ENCODE results near the gene KLHL3. TPM values are rescaled to one million over a fixed set of nuclear protein-coding genes. Genes with fewer than 3 reads are reported as not detected.

KLHL3 gene
- total and polyA plus RNA-seq, 7 experiments from 2014 or later = 4.6 to 47.3 (median 17.8) TPM

DNA sequence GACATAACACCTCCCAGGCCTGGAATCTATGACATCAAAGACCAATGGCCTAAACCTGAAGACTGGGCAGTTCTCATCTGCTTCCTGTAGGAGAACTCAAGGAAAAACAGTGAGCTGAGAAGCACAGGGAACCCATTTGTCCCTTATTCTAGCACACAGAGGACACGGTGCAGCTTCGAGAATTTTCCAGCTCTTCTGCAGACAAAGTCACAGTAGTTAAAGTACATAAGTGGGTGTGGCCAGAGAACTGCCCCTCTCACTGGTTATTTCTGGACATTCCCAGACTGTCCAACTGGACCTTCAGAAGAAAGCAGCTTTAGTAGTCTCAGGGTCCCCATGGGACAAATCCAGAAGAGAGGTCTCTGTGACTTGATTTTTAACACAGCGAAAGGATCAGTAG, 114.6 kb downstream of the KLHL3 start:
- intact Hi-C loops (cut with micrococcal nuclease) = no loop called here

DNA sequence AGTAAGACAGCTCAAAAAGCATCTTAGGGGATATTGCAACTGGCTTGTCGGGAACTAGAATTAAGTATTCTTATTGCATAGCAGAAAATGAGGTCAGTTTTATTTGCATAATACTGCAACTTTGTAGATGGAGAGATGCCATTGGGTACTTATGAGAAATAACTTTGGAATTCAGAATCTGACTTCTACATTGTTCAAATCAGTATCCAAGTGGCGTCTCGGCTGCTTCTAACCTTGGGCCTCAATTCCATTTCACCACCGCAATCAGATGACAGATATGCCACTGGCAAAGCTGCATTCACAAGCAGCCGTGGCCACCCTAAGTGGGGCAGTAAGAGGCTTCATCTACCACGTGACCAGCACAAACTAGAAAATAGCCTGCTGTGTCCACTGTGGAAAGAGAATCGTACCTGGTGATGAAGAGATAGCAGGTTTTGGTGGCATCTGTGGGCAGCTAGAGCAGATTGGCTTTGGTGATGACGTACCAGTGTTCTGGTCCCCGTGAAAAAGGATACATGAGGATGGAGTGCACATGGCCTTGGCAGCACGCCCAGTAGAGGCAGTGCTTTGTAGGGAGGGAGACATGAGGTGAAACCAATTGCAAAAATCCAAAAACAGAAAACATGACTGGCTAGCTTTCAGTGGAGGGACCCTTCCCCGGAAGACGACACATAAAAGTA, 116.6 kb downstream of the KLHL3 start:
- H3K27ac Mint-ChIP-seq = no peak overlapping the region
- POLR2A ChIA-PET = no interaction called here

More for the DNA sequence above, 114.6 kb downstream of the KLHL3 start:
- CTCF ChIA-PET = no interaction called here
- peak overlapping the region in 1 of 9 donors; percentile 7 for H3K27ac Mint-ChIP-seq
- DNase-seq = no peak
- H3K36me3 Mint-ChIP-seq = peaks cover 0 to 69% (median 28%) of the 10 kb centered on the region in 5 donors
- H3K4me1 ChIP-seq (ENCODE audit: control insufficient read depth in 2 of 2, insufficient read depth in 2 of 2, low read length in 2 of 2) = no peaks in the 10 kb centered on the region
- POLR2A ChIA-PET = no interaction called here
- no peak overlapping the region for H3K27ac ChIP-seq (ENCODE audit: low read depth, low read length)
- H3K4me3 Mint-ChIP-seq = no peak overlapping the region
- no peak overlapping the region for H3K4me3 ChIP-seq (ENCODE audit: low read length)
- no peak for ATAC-seq
- no peaks in the 10 kb centered on the region for H3K27me3 Mint-ChIP-seq
- H3K9me3 ChIP-seq (ENCODE audit: control insufficient read depth in 2 of 3, low read length in 3 of 3) = no peaks in the 10 kb centered on the region
- H3K4me1 Mint-ChIP-seq = no peaks in the 10 kb centered on the region
- no peaks in the 10 kb centered on the region for H3K9me3 Mint-ChIP-seq
- H3K36me3 ChIP-seq (ENCODE audit: control insufficient read depth in 2 of 3, insufficient read depth in 3 of 3, low read length in 3 of 3) = peaks cover 0 to 46% (median 8%) of the 10 kb centered on the region in 3 experiments
- no peaks in the 10 kb centered on the region for H3K27me3 ChIP-seq (ENCODE audit: control insufficient read depth in 2 of 2, insufficient read depth in 2 of 2, low read length in 2 of 2)

DNA sequence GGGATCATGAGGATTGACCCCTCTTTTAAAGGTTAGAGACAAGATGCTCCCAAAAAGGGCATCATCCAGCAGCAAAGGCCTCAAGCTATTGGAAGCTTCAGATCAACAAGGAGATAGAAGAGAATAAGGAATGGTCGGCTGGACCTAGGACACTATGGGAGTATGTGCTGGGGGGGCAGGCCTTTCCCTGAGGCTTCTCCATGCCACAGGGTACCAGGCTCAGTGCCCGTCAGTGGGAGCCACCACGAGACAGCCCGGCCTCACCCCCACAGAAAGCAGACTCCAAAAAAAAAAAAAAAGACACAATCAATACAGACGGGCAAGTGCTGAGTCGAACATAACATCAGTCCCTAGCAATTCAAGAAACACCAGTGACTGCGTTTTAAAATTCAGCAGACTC, 117.4 kb downstream of the KLHL3 start:
- peaks cover 0 to 42% (median 16%) of the 10 kb centered on the region in 5 donors for H3K36me3 Mint-ChIP-seq
- no peaks in the 10 kb centered on the region for H3K9me3 Mint-ChIP-seq
- Histone ChIP-seq H3K9me3 (ENCODE audit: control insufficient read depth in 2 of 3, low read length in 3 of 3) (no peaks in the 10 kb centered on the region), H3K27me3 (ENCODE audit: control insufficient read depth in 2 of 2, insufficient read depth in 2 of 2, low read length in 2 of 2) (no peaks in the 10 kb centered on the region), H3K4me3 (ENCODE audit: low read length) (no peak overlapping the region), H3K36me3 (ENCODE audit: control insufficient read depth in 2 of 3, insufficient read depth in 3 of 3, low read length in 3 of 3) (peaks cover 0 to 35% (median 8%) of the 10 kb centered on the region in 3 experiments), H3K27ac (ENCODE audit: low read depth, low read length) (no peak overlapping the region), H3K4me1 (ENCODE audit: control insufficient read depth in 2 of 2, insufficient read depth in 2 of 2, low read length in 2 of 2) (no peaks in the 10 kb centered on the region)
- H3K27ac Mint-ChIP-seq = no peak overlapping the region
- H3K4me1 Mint-ChIP-seq = peaks cover 0 to 5% (median 0%) of the 10 kb centered on the region in 7 donors
- H3K4me3 Mint-ChIP-seq = no peak overlapping the region
- CTCF ChIA-PET = interaction anchor here (0.6 kb wide), 1 partner anchor 513 kb away, joined by 3 read pairs; no protein-coding TSS in a partner anchor
- intact Hi-C loops (cut with micrococcal nuclease) = no loop called here
- ATAC-seq = no peak
- no peak for DNase-seq
- no peaks in the 10 kb centered on the region for H3K27me3 Mint-ChIP-seq
- POLR2A ChIA-PET = no interaction called here

More for the DNA sequence above, 116.6 kb downstream of the KLHL3 start:
- H3K36me3 ChIP-seq (ENCODE audit: control insufficient read depth in 2 of 3, insufficient read depth in 3 of 3, low read length in 3 of 3) = peaks cover 0 to 35% (median 8%) of the 10 kb centered on the region in 3 experiments
- ATAC-seq = no peak
- DNase-seq = no peak
- Mint-ChIP-seq H3K27me3 (no peaks in the 10 kb centered on the region), H3K36me3 (peaks cover 0 to 49% (median 21%) of the 10 kb centered on the region in 5 donors), H3K4me1 (peaks cover 0 to 2% (median 0%) of the 10 kb centered on the region in 7 donors), H3K4me3 (no peak overlapping the region), H3K9me3 (no peaks in the 10 kb centered on the region)
- intact Hi-C loops (cut with micrococcal nuclease) = no loop called here
- CTCF ChIA-PET = interaction anchor here (0.5 to 1.4 kb wide), 2 partner anchors 10 to 36 kb away, joined by 3 to 5 read pairs; no protein-coding TSS in a partner anchor
- no peaks in the 10 kb centered on the region for H3K9me3 ChIP-seq (ENCODE audit: control insufficient read depth in 2 of 3, low read length in 3 of 3)
- H3K4me3 ChIP-seq (ENCODE audit: low read length) = no peak overlapping the region
- no peak overlapping the region for H3K27ac ChIP-seq (ENCODE audit: low read depth, low read length)
- H3K27me3 ChIP-seq (ENCODE audit: control insufficient read depth in 2 of 2, insufficient read depth in 2 of 2, low read length in 2 of 2) = no peaks in the 10 kb centered on the region
- H3K4me1 ChIP-seq (ENCODE audit: control insufficient read depth in 2 of 2, insufficient read depth in 2 of 2, low read length in 2 of 2) = no peaks in the 10 kb centered on the region

DNA sequence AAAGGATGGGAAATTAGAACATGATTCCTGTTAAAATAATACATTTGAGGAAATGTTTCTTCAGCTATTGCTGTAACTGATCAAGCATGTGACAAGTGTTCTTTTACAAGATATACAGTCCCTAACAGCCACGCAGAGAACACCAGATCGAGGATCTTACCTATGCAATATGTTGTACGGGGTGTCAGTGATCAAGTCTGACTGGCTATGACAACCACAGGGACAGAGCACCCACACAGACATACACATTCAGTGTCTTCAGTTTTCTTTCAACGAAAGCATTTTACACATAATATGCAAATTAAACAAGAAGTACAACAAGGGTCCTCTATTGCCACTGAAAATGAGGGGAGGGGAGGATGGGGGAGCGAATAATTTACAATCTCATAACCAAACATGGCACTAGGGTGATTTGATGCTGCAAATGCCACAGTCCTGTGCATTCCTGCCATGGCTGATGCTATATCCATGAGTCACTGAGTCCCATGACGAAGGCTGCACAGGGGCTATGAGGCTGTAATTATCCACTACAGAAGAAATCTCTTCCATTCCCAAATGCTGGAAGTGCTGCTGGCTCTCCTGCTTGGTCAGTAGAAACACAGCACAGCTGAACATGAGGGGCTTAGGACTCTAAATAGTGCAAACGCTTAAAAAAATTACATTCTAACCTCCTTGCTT, 118.2 kb downstream of the KLHL3 start:
- peaks cover 0 to 35% (median 3%) of the 10 kb centered on the region in 3 experiments for H3K36me3 ChIP-seq (ENCODE audit: control insufficient read depth in 2 of 3, insufficient read depth in 3 of 3, low read length in 3 of 3)
- no peak for DNase-seq
- ChIA-PET POLR2A (no interaction called here), CTCF (interaction anchor here (0.8 kb wide), 1 partner anchor 12 kb away, joined by 4 read pairs; no protein-coding TSS in a partner anchor)
- Mint-ChIP-seq H3K27ac (no peak overlapping the region), H3K36me3 (peaks cover 0 to 39% (median 16%) of the 10 kb centered on the region in 5 donors), H3K4me3 (no peak overlapping the region), H3K4me1 (peaks cover 0 to 5% (median 0%) of the 10 kb centered on the region in 7 donors), H3K27me3 (no peaks in the 10 kb centered on the region), H3K9me3 (no peaks in the 10 kb centered on the region)
- no peaks in the 10 kb centered on the region for H3K27me3 ChIP-seq (ENCODE audit: control insufficient read depth in 2 of 2, insufficient read depth in 2 of 2, low read length in 2 of 2)
- H3K4me1 ChIP-seq (ENCODE audit: control insufficient read depth in 2 of 2, insufficient read depth in 2 of 2, low read length in 2 of 2) = no peaks in the 10 kb centered on the region
- intact Hi-C loops (cut with micrococcal nuclease) = no loop called here
- H3K27ac ChIP-seq (ENCODE audit: low read depth, low read length) = no peak overlapping the region
- no peak overlapping the region for H3K4me3 ChIP-seq (ENCODE audit: low read length)
- H3K9me3 ChIP-seq (ENCODE audit: control insufficient read depth in 2 of 3, low read length in 3 of 3) = no peaks in the 10 kb centered on the region
- ATAC-seq = no peak

DNA sequence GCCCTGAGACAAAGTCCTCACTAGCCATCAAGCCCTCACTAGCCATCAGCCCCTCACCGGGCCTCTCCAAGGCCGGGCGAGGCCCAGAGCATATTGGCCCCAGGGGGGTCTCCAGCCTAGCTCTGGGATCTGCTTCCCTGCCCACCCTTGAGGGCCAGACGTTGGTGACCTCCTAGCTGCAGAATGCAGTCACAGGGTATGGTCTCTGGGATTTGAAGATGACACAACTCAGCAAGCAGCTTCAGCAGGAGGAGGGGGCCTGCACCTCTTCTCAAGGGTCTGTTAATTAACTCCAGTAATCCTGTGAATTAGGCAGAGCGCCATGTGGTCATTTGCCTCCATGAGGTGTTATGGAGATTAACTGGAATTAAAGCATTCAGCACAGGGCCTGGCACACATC, 119.8 kb downstream of the KLHL3 start:
- H3K36me3 Mint-ChIP-seq = peaks cover 0 to 26% (median 9%) of the 10 kb centered on the region in 5 donors
- peaks cover 0 to 20% (median 0%) of the 10 kb centered on the region in 3 experiments for H3K36me3 ChIP-seq (ENCODE audit: control insufficient read depth in 2 of 3, insufficient read depth in 3 of 3, low read length in 3 of 3)
- ChIA-PET CTCF (no interaction called here), POLR2A (no interaction called here)
- intact Hi-C loops (cut with micrococcal nuclease) = no loop called here
- no peak overlapping the region for H3K27ac ChIP-seq (ENCODE audit: low read depth, low read length)
- no peaks in the 10 kb centered on the region for H3K4me1 ChIP-seq (ENCODE audit: control insufficient read depth in 2 of 2, insufficient read depth in 2 of 2, low read length in 2 of 2)
- H3K27me3 Mint-ChIP-seq = peaks cover 0 to 5% (median 0%) of the 10 kb centered on the region in 5 donors
- no peaks in the 10 kb centered on the region for H3K27me3 ChIP-seq (ENCODE audit: control insufficient read depth in 2 of 2, insufficient read depth in 2 of 2, low read length in 2 of 2)
- H3K9me3 ChIP-seq (ENCODE audit: control insufficient read depth in 2 of 3, low read length in 3 of 3) = no peaks in the 10 kb centered on the region
- peaks cover 0 to under 1% (median 0%) of the 10 kb centered on the region in 11 donors for H3K9me3 Mint-ChIP-seq
- H3K4me3 Mint-ChIP-seq = no peak overlapping the region
- H3K4me1 Mint-ChIP-seq = peaks cover 0 to 5% (median 0%) of the 10 kb centered on the region in 7 donors
- no peak overlapping the region for H3K4me3 ChIP-seq (ENCODE audit: low read length)
- DNase-seq (no peak), ATAC-seq (no peak)
- H3K27ac Mint-ChIP-seq = no peak overlapping the region

DNA sequence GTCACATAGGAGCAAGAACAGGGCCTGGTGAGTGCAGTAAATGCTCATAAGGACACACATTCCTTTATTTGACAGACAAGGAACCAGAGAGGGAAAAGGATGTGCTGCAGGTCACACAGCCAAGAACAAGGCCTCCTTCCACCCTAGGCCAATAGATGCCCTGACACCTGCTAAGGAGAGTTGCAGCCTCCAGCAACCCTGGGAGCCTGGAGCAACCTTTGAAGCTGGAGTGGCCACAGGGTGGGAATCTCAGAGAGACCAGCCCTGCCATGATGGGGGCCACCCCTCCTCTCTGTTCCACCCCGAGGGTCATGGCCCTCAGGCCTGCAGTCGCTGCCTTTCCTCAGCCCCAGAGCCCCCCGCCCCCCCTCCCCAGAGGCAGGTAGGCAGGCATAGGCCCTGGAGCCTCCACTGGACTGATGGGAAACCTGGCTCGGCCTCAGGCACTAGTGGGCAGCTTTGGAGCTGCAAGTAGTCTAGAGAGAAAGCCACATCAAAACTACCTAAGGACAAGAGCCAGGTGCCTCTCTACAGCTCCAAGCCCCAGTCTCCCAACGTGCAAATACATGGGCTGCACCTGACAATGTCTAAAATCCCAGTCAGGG, 120.6 kb downstream of the KLHL3 start:
- Histone ChIP-seq H3K4me1 (ENCODE audit: control insufficient read depth in 2 of 2, insufficient read depth in 2 of 2, low read length in 2 of 2) (no peaks in the 10 kb centered on the region), H3K27me3 (ENCODE audit: control insufficient read depth in 2 of 2, insufficient read depth in 2 of 2, low read length in 2 of 2) (no peaks in the 10 kb centered on the region), H3K36me3 (ENCODE audit: control insufficient read depth in 2 of 3, insufficient read depth in 3 of 3, low read length in 3 of 3) (peaks cover 0 to 12% (median 0%) of the 10 kb centered on the region in 3 experiments), H3K27ac (ENCODE audit: low read depth, low read length) (no peak overlapping the region), H3K9me3 (ENCODE audit: control insufficient read depth in 2 of 3, low read length in 3 of 3) (no peaks in the 10 kb centered on the region), H3K4me3 (ENCODE audit: low read length) (no peak overlapping the region)
- Mint-ChIP-seq H3K4me1 (peaks cover 0 to 5% (median 0%) of the 10 kb centered on the region in 7 donors), H3K9me3 (peaks cover 0 to 3% (median 0%) of the 10 kb centered on the region in 11 donors), H3K36me3 (peaks cover 0 to 19% (median 9%) of the 10 kb centered on the region in 5 donors), H3K4me3 (no peak overlapping the region), H3K27ac (no peak overlapping the region), H3K27me3 (peaks cover 0 to 10% (median 3%) of the 10 kb centered on the region in 5 donors)
- POLR2A ChIA-PET = no interaction called here
- intact Hi-C loops (cut with micrococcal nuclease) = no loop called here
- CTCF ChIA-PET = no interaction called here
- no peak for ATAC-seq
- DNase-seq = no peak

Data from naive thymus-derived CD4-positive, alpha-beta T cell (primary cell).